H1 (cell line): ENCODE data around the gene CHSY1. TPM values are rescaled to one million over a fixed set of nuclear protein-coding genes. Genes with fewer than 3 reads are reported as not detected.

Experiments
- CTCF ChIA-PET: fragments of 300-600 bp; sonication (Branson Sonifier 250); formaldehyde crosslinking; loops from one replicate; lab custom pipeline; 2021; ENCODE audit not compliant: partially characterized antibody; lab: Charles Lee
- POLR2A ChIA-PET: fragments of 300-600 bp; sonication (Branson Sonifier 250); formaldehyde crosslinking; loops from one replicate; lab custom pipeline; 2021; ENCODE audit warnings: inconsistent platforms; ENCODE audit not compliant: partially characterized antibody; lab: Charles Lee
- DNase-seq, 2 experiments: peaks; one replicate each; pipeline versions ENCODE4 v3.0.0 to v3.0.0-alpha.2; 2010 to 2022; ENCODE audit warnings: low spot score in 2 of 2, low read depth in 1 of 2, mixed read lengths in 1 of 2
- FAIRE-seq: peaks from 2 replicates; lab custom pipeline; 2011; peaks lifted over from hg19 to GRCh38; lab: Jason Lieb, UNC
- H2AFZ ChIP-seq: 2 replicates; pipeline ENCODE4 v1.8.1; 2012; ENCODE audit warnings: low read length, inconsistent platforms
- H2AK5ac ChIP-seq: 2 replicates; pipeline ENCODE4 v1.6.1; 2013; ENCODE audit warnings: low read depth, low read length
- H2BK120ac ChIP-seq: replicated peaks from 2 replicates; pipeline ENCODE3; 2013; ENCODE audit warnings: low read depth, low read length, inconsistent platforms
- H2BK12ac ChIP-seq: 2 replicates; pipeline ENCODE4 v1.6.1; 2013; ENCODE audit warnings: low read depth, low read length
- H2BK15ac ChIP-seq: 2 replicates; pipeline ENCODE4 v1.6.1; 2013; ENCODE audit warnings: low read length
- H2BK20ac ChIP-seq: 2 replicates; pipeline ENCODE4 v1.6.1; 2013; ENCODE audit warnings: low read length
- H2BK5ac ChIP-seq: 2 replicates; pipeline ENCODE4 v1.6.1; 2013; ENCODE audit warnings: low read depth, low read length
- H3K14ac ChIP-seq: 2 replicates; pipeline ENCODE4 v1.6.1; 2013; ENCODE audit warnings: inconsistent platforms; ENCODE audit not compliant: insufficient read length
- H3K18ac ChIP-seq: 2 replicates; pipeline ENCODE4 v1.6.1; 2013; ENCODE audit warnings: low read length; ENCODE audit errors: extremely low read depth
- H3K23ac ChIP-seq: 2 replicates; pipeline ENCODE4 v1.6.1; 2013; ENCODE audit warnings: inconsistent platforms; ENCODE audit not compliant: insufficient read length
- H3K23me2 ChIP-seq: 2 replicates; pipeline ENCODE4 v1.6.1; 2013; ENCODE audit warnings: low read depth, low read length
- H3K27ac ChIP-seq: 2 replicates; pipeline ENCODE4 v1.6.1; 2011; ENCODE audit warnings: low read depth, low read length, inconsistent platforms
- H3K27me3 ChIP-seq, 4 experiments: replicated peaks in 1 of 4; 1 replicate in 1 of 4; 2 replicates in 3 of 4; pipeline versions ENCODE4 v1.6.1 to v1.8.1; 2011 to 2013; ENCODE audit warnings: low read length in 3 of 4, mild to moderate bottlenecking in 3 of 4, inconsistent platforms in 2 of 4, mixed read lengths in 2 of 4, moderate library complexity in 1 of 4; ENCODE audit not compliant: control insufficient read depth in 3 of 4, insufficient read depth in 3 of 4; ENCODE audit errors: extremely low read depth in 1 of 4
- H3K36me3 ChIP-seq, 4 experiments: 2 replicates each; pipeline versions ENCODE4 v1.6.1 to v1.8.1; 2011 to 2013; ENCODE audit warnings: mild to moderate bottlenecking in 4 of 4, low read length in 3 of 4, moderate library complexity in 2 of 4, control low read depth in 1 of 4, inconsistent platforms in 1 of 4; ENCODE audit not compliant: insufficient read depth in 4 of 4, control insufficient read depth in 2 of 4
- H3K4ac ChIP-seq: replicated peaks from 2 replicates; pipeline ENCODE3; 2013; ENCODE audit warnings: low read length, low read depth, mixed read lengths, inconsistent platforms; ENCODE audit not compliant: insufficient read length
- H3K4me1 ChIP-seq, 4 experiments: replicated peaks in 1 of 4; 1 replicate in 1 of 4; 2 replicates in 3 of 4; pipeline versions ENCODE4 v1.6.1 to v1.8.1; 2011 to 2013; ENCODE audit warnings: low read length in 3 of 4, inconsistent platforms in 2 of 4, mixed read lengths in 1 of 4; ENCODE audit not compliant: insufficient read depth in 4 of 4, control insufficient read depth in 3 of 4
- H3K4me2 ChIP-seq, 2 experiments: 2 replicates each; pipeline versions ENCODE4 v1.6.1 to v1.8.1; 2011 to 2013; ENCODE audit warnings: low read depth in 2 of 2, low read length in 2 of 2, control low read depth in 1 of 2, inconsistent platforms in 1 of 2, mild to moderate bottlenecking in 1 of 2; ENCODE audit not compliant: insufficient read depth in 1 of 2
- H3K4me3 ChIP-seq, 4 experiments: fragments of 200-600, 300-600 bp in 1 of 4; sonication (generic), shearing (Covaris generic), sonication (Bioruptor Twin) in 1 of 4; 2 replicates each; pipeline versions ENCODE4 v1.5.1 to v1.8.1; 2011 to 2016; ENCODE audit warnings: low read length in 4 of 4, low read depth in 3 of 4, control low read depth in 2 of 4, inconsistent platforms in 2 of 4, mild to moderate bottlenecking in 2 of 4, mixed read lengths in 1 of 4, moderate library complexity in 1 of 4; ENCODE audit not compliant: insufficient read depth in 2 of 4; ENCODE audit errors: extremely low read depth in 1 of 4
- H3K56ac ChIP-seq: replicated peaks from 2 replicates; pipeline ENCODE3; 2013; ENCODE audit warnings: low read depth, mild to moderate bottlenecking, mixed read lengths, low read length, inconsistent platforms; ENCODE audit not compliant: insufficient read length
- H3K79me1 ChIP-seq: 2 replicates; pipeline ENCODE4 v1.6.1; 2013; ENCODE audit warnings: low read depth, low read length, control low read depth
- H3K79me2 ChIP-seq, 2 experiments: 2 replicates each; pipeline versions ENCODE4 v1.6.1 to v1.8.1; 2012 to 2013; ENCODE audit warnings: low read length in 2 of 2, mild to moderate bottlenecking in 2 of 2, inconsistent platforms in 1 of 2; ENCODE audit not compliant: insufficient read depth in 2 of 2, control insufficient read depth in 1 of 2
- H3K9ac ChIP-seq, 4 experiments: replicated peaks in 1 of 4; 1 replicate in 1 of 4; 2 replicates in 3 of 4; pipeline versions ENCODE4 v1.6.1 to v1.8.1; 2011 to 2013; ENCODE audit warnings: low read depth in 3 of 4, low read length in 3 of 4, control low read depth in 2 of 4, mild to moderate bottlenecking in 2 of 4, moderate library complexity in 2 of 4, inconsistent platforms in 1 of 4; ENCODE audit errors: extremely low read depth in 1 of 4
- H3K9me3 ChIP-seq, 2 experiments: 2 replicates each; pipeline versions ENCODE4 v1.6.1 to v1.8.1; 2012 to 2013; ENCODE audit warnings: mild to moderate bottlenecking in 2 of 2, moderate library complexity in 2 of 2, control low read depth in 1 of 2, inconsistent platforms in 1 of 2, low read depth in 1 of 2, low read length in 1 of 2, mixed read lengths in 1 of 2; ENCODE audit not compliant: insufficient read depth in 2 of 2
- H4K20me1 ChIP-seq, 2 experiments: replicated peaks in 1 of 2; 2 replicates each; pipeline versions ENCODE3 to v1.8.1; 2011 to 2013; ENCODE audit warnings: inconsistent platforms in 2 of 2, low read length in 2 of 2, mild to moderate bottlenecking in 1 of 2; ENCODE audit not compliant: insufficient read depth in 2 of 2, control insufficient read depth in 1 of 2
- H4K5ac ChIP-seq: 2 replicates; pipeline ENCODE4 v1.6.1; 2013; ENCODE audit warnings: low read length, low read depth, mixed read lengths, inconsistent platforms; ENCODE audit not compliant: insufficient read length
- H4K8ac ChIP-seq: 2 replicates; pipeline ENCODE4 v1.8.0; 2013; ENCODE audit warnings: mild to moderate bottlenecking, moderate library complexity, low read length, inconsistent platforms; ENCODE audit not compliant: insufficient read depth; ENCODE audit errors: extremely low read depth
- H4K91ac ChIP-seq: replicated peaks from 2 replicates; pipeline ENCODE3; 2013; ENCODE audit warnings: low read length, mixed read lengths, inconsistent platforms; ENCODE audit not compliant: insufficient read length
- CTBP2 ChIP-seq: IDR thresholded peaks from 2 replicates; pipeline ENCODE4 v1.7.0; 2011; ENCODE audit warnings: borderline replicate concordance, mild to moderate bottlenecking, moderate library complexity, mixed read lengths, low read length; ENCODE audit not compliant: insufficient read depth, insufficient read length
- EGR1 ChIP-seq: IDR thresholded peaks from 2 replicates; pipeline ENCODE4 v1.6.1; 2011; ENCODE audit warnings: low read depth, low read length, borderline replicate concordance
- KDM1A ChIP-seq: fragments of 200-600, 300-600 bp; sonication (generic); IDR thresholded peaks from 2 replicates; pipeline ENCODE4 v1.7.1; 2016; ENCODE audit warnings: mild to moderate bottlenecking, low read length, borderline replicate concordance
- WGBS, 2 experiments: shearing (Covaris generic) in 1 of 2; methylation state at CpG; one replicate each; pipeline versions ENCODE4 v1.1.6 to v1.1.7; 2013 to 2015; ENCODE audit warnings: low lambda C conversion rate in 2 of 2, mixed read lengths in 2 of 2, inconsistent platforms in 1 of 2, low coverage in 1 of 2, missing lambda C conversion rate in 1 of 2; ENCODE audit not compliant: insufficient replicate concordance in 2 of 2, insufficient coverage in 1 of 2, insufficient read length in 1 of 2; ENCODE audit errors: extremely low coverage in 1 of 2, missing lambda C conversion rate in 1 of 2; 5-methylcytosine and 5-hydroxymethylcytosine counted together
- polyA plus RNA-seq, 7 experiments: library from polyadenylated mRNA; depleted of rRNA in 3 of 7; stranded (reverse) in 5 of 7; unstranded in 2 of 7; fragments of >200 nt in 5 of 7; fragments of 200-250 nt in 2 of 7; gene quantifications; 1 replicate in 5 of 7; 2 replicates in 1 of 7; 4 replicates in 1 of 7; pipeline versions ENCODE4 v1.2.1 to v1.2.3, GENCODE V29; 2011 to 2013; ENCODE audit warnings: missing spikeins in 2 of 7, mixed read lengths in 2 of 7
- total RNA-seq: library from RNA; stranded (reverse); fragmentation: NEBNext Ultra II Directional; extraction: Animal tissue kit (Norgen Biotek cat#: 25700); gene quantifications from 2 replicates; pipeline ENCODE4 v1.2.1, GENCODE V29; 2021

Gene CHSY1
- total and polyA plus RNA-seq, 2 of the 8 experiments (the other 6 are each of a cell fraction or from before 2014, with no cell fraction given) = 24.9 to 60.7 TPM

- Histone ChIP-seq H3K4me1 (peaks cover 0 to 6% (median 0%) of the 10 kb centered on the region in 4 experiments; a peak in 3 of 7 replicates), H3K23ac (no peak overlapping the region), H2BK15ac (0 out of 2 replicates have a peak overlapping the region, but pooled peaks have one; percentile 37), H3K9me3 (no peaks in the 10 kb centered on the region; a peak in 1 of 4 replicates), H3K23me2 (no peaks in the 10 kb centered on the region), H4K91ac (no peak overlapping the region), H2AFZ (no peak overlapping the region), H2AK5ac (no peak overlapping the region), H3K9ac (no peak overlapping the region), H3K4me3 (no peak overlapping the region), H4K20me1 (no peaks in the 10 kb centered on the region), H3K79me2 (no peaks in the 10 kb centered on the region), H3K36me3 (no peaks in the 10 kb centered on the region), H3K14ac (no peak overlapping the region), H4K5ac (no peak overlapping the region), H2BK20ac (no peak overlapping the region), H3K4me2 (no peak overlapping the region), H3K27me3 (peaks cover 0 to 2% (median 0%) of the 10 kb centered on the region in 4 experiments; a peak in 1 of 7 replicates), H2BK12ac (0 out of 2 replicates have a peak overlapping the region, but pooled peaks have one; percentile 27), H4K8ac (no peak overlapping the region), H3K18ac (no peak overlapping the region), H3K4ac (no peak overlapping the region), H3K79me1 (no peaks in the 10 kb centered on the region; the same call in 1 of the 2 replicates), H2BK5ac (0 out of 2 replicates have a peak overlapping the region, but pooled peaks have one; percentile 1), H2BK120ac (no peak overlapping the region), H3K56ac (no peak overlapping the region), H3K27ac (no peak overlapping the region)
- POLR2A ChIA-PET = interaction anchor here (1.2 to 1.6 kb wide), 2 partner anchors 9 to 70 kb away, joined by 4 read pairs; no protein-coding TSS in a partner anchor
- FAIRE-seq (no peak), DNase-seq (no peak)
- WGBS, 2 experiments = 79% methylated on average over 11 of the region's 11 CpGs; no CpG with 5 or more reads in 1 of the 2 experiments
- CTCF ChIA-PET = interaction anchor here (0.8 to 5.0 kb wide), 13 partner anchors 9 to 1906 kb away, joined by 3 to 29 read pairs (median 5); no protein-coding TSS in a partner anchor
- peak; percentile 69; the same call in 1 of the 2 replicates for TF ChIP-seq KDM1A
- no peak for TF ChIP-seq EGR1
- no peak for TF ChIP-seq CTBP2
These were observed 91.7 kb downstream of the CHSY1 start for GRCh38 chr15:101159936-101160815.
